Mesenchymal stem cell (in vitro differentiated cells and primary cell): ENCODE results near the gene MFF.
"Not testable (repeated sequence)": the region's sequence is repeated elsewhere in the genome, so short reads cannot be mapped to it uniquely, and the experiment has no call there.

Source experiments
- DNase-seq: peaks from one replicate; pipeline ENCODE4 v3.0.0-alpha.2; 2013
- H2AFZ ChIP-seq: one replicate; pipeline ENCODE4 v1.6.1; 2013; ENCODE audit warnings: low read depth, mild to moderate bottlenecking, control low read depth, inconsistent platforms, low read length, moderate library complexity
- H2AK5ac ChIP-seq: 2 replicates; pipeline ENCODE4 v1.6.1; 2013; ENCODE audit warnings: low read length, moderate library complexity, mild to moderate bottlenecking, inconsistent platforms; ENCODE audit not compliant: severe bottlenecking
- H2BK120ac ChIP-seq: one replicate; pipeline ENCODE4 v1.6.1; 2013; ENCODE audit warnings: low read depth, mild to moderate bottlenecking, inconsistent platforms, low read length, moderate library complexity
- H2BK12ac ChIP-seq, 2 experiments: one replicate each; pipeline ENCODE4 v1.6.1; 2013; ENCODE audit warnings: inconsistent platforms in 2 of 2, low read length in 2 of 2, mild to moderate bottlenecking in 2 of 2, moderate library complexity in 2 of 2, control low read depth in 1 of 2
- H2BK15ac ChIP-seq: one replicate; pipeline ENCODE4 v1.6.1; 2013; ENCODE audit warnings: mild to moderate bottlenecking, low read depth, inconsistent platforms; ENCODE audit not compliant: poor library complexity, severe bottlenecking
- H2BK5ac ChIP-seq: 2 replicates; pipeline ENCODE4 v1.6.1; 2013; ENCODE audit warnings: low read depth, mild to moderate bottlenecking, low read length, control low read depth, inconsistent platforms; ENCODE audit not compliant: poor library complexity, severe bottlenecking
- H3K14ac ChIP-seq, 2 experiments: one replicate each; pipeline ENCODE4 v1.6.1; 2013; ENCODE audit warnings: inconsistent platforms in 2 of 2, low read length in 2 of 2, control low read depth in 1 of 2, mild to moderate bottlenecking in 1 of 2, moderate library complexity in 1 of 2
- H3K18ac ChIP-seq, 2 experiments: one replicate each; pipeline ENCODE4 v1.6.1; 2013; ENCODE audit warnings: inconsistent platforms in 2 of 2, low read length in 2 of 2, control low read depth in 1 of 2, low read depth in 1 of 2, mild to moderate bottlenecking in 1 of 2
- H3K23ac ChIP-seq, 2 experiments: one replicate each; pipeline ENCODE4 v1.6.1; 2013; ENCODE audit warnings: inconsistent platforms in 2 of 2, low read length in 2 of 2, mild to moderate bottlenecking in 2 of 2, moderate library complexity in 2 of 2, control low read depth in 1 of 2
- H3K27ac ChIP-seq: 2 replicates; pipeline ENCODE4 v1.5.1; 2013; ENCODE audit warnings: mild to moderate bottlenecking, moderate library complexity, low read length, control low read depth, inconsistent platforms; ENCODE audit not compliant: poor library complexity, severe bottlenecking
- H3K27me3 ChIP-seq, 2 experiments: 2 replicates each; pipeline versions ENCODE4 v1.6.1 to v1.7.0; 2013; ENCODE audit warnings: low read length in 2 of 2, mild to moderate bottlenecking in 2 of 2, moderate library complexity in 2 of 2, control low read depth in 1 of 2, inconsistent platforms in 1 of 2; ENCODE audit not compliant: control insufficient read depth in 1 of 2, insufficient read depth in 1 of 2
- H3K36me3 ChIP-seq, 2 experiments: 2 replicates each; pipeline versions ENCODE4 v1.6.1 to v1.7.0; 2013; ENCODE audit warnings: low read length in 2 of 2, control low read depth in 1 of 2, inconsistent platforms in 1 of 2, low read depth in 1 of 2, mild to moderate bottlenecking in 1 of 2; ENCODE audit not compliant: insufficient read depth in 2 of 2, control insufficient read depth in 1 of 2
- H3K4ac ChIP-seq, 2 experiments: one replicate each; pipeline ENCODE4 v1.6.1; 2013; ENCODE audit warnings: inconsistent platforms in 2 of 2, low read length in 2 of 2, mild to moderate bottlenecking in 2 of 2, moderate library complexity in 2 of 2, control low read depth in 1 of 2, low read depth in 1 of 2
- H3K4me1 ChIP-seq: 2 replicates; pipeline ENCODE4 v1.6.1; 2013; ENCODE audit warnings: low read depth, low read length, control low read depth; ENCODE audit not compliant: control insufficient read depth, insufficient read depth
- H3K4me2 ChIP-seq: 2 replicates; pipeline ENCODE4 v1.6.1; 2013; ENCODE audit warnings: low read length, mild to moderate bottlenecking, inconsistent platforms; ENCODE audit not compliant: poor library complexity, severe bottlenecking
- H3K4me3 ChIP-seq, 2 experiments: 2 replicates each; pipeline versions ENCODE4 v1.5.1 to v1.7.0; 2013; ENCODE audit warnings: low read length in 2 of 2, mild to moderate bottlenecking in 2 of 2, control low read depth in 1 of 2, low read depth in 1 of 2; ENCODE audit not compliant: insufficient read depth in 1 of 2
- H3K79me1 ChIP-seq: replicated peaks from 2 replicates; pipeline ENCODE4 v1.6.1; 2013; ENCODE audit warnings: mild to moderate bottlenecking, control low read depth, low read length, inconsistent platforms; ENCODE audit not compliant: poor library complexity, severe bottlenecking
- H3K9ac ChIP-seq: 2 replicates; pipeline ENCODE4 v1.7.0; 2013; ENCODE audit warnings: mild to moderate bottlenecking, low read length, moderate library complexity
- H3K9me3 ChIP-seq: 2 replicates; pipeline ENCODE4 v1.7.0; 2013; ENCODE audit warnings: mild to moderate bottlenecking, low read length; ENCODE audit not compliant: control insufficient read depth
- H4K8ac ChIP-seq: one replicate; pipeline ENCODE4 v1.6.1; 2013; ENCODE audit warnings: inconsistent platforms, mild to moderate bottlenecking, low read length, moderate library complexity
- H4K91ac ChIP-seq: one replicate; pipeline ENCODE4 v1.6.1; 2013; ENCODE audit warnings: mild to moderate bottlenecking, low read length, inconsistent platforms
- WGBS: methylation state at CpG from one replicate; pipeline ENCODE4 v1.1.7; 2013; ENCODE audit warnings: mixed read lengths; 5-methylcytosine and 5-hydroxymethylcytosine counted together

Gene MFF

GRCh38 chr2:227378371-227378782 is 53.3 kb downstream of the MFF start:
- H3K27ac ChIP-seq = no peak overlapping the region
- no peak overlapping the region for H2AFZ ChIP-seq
- H4K91ac ChIP-seq = no peak overlapping the region
- H2BK12ac ChIP-seq = no peak overlapping the region
- no peak overlapping the region for H4K8ac ChIP-seq
- no peak for DNase-seq
- no peaks in the 10 kb centered on the region for H3K79me1 ChIP-seq
- no peak overlapping the region for H2AK5ac ChIP-seq
- no peaks in the 10 kb centered on the region for H3K36me3 ChIP-seq
- H3K9ac ChIP-seq = no peak overlapping the region
- H3K4me3 ChIP-seq = no peak overlapping the region
- H3K4ac ChIP-seq = no peak overlapping the region
- H3K4me2 ChIP-seq = no peak overlapping the region
- no peak overlapping the region for H3K18ac ChIP-seq
- H2BK5ac ChIP-seq = no peak overlapping the region
- H3K27me3 ChIP-seq = peaks cover 0 to 5% of the 10 kb centered on the region in 2 experiments
- no peak overlapping the region for H2BK15ac ChIP-seq
- no peaks in the 10 kb centered on the region for H3K9me3 ChIP-seq
- H3K4me1 ChIP-seq = no peaks in the 10 kb centered on the region
- no peak overlapping the region for H2BK120ac ChIP-seq
- no peak overlapping the region for H3K23ac ChIP-seq
- 81% methylated on average over 4 of the region's 4 CpGs for WGBS
- H3K14ac ChIP-seq = no peak overlapping the region

- H3K79me1 ChIP-seq = no peaks in the 10 kb centered on the region
- H2BK120ac ChIP-seq = no peak within 1 kb of the TSS
- H3K9ac ChIP-seq = no peak within 1 kb of the TSS
- H3K18ac ChIP-seq = no peak within 1 kb of the TSS
- H3K23ac ChIP-seq = no peak within 1 kb of the TSS
- H2BK5ac ChIP-seq = no peak within 1 kb of the TSS
- WGBS = 74% methylated on average over 4 of the region's 4 CpGs
- H2BK12ac ChIP-seq = no peak within 1 kb of the TSS
- H3K9me3 ChIP-seq = no peaks in the 10 kb centered on the region
- H4K8ac ChIP-seq = no peak within 1 kb of the TSS
- H2AK5ac ChIP-seq = no peak within 1 kb of the TSS
- H3K27ac ChIP-seq = no peak within 1 kb of the TSS
- no peaks in the 10 kb centered on the region for H3K4me1 ChIP-seq
- no peak within 1 kb of the TSS for H2BK15ac ChIP-seq
- H3K27me3 ChIP-seq = peaks cover 0 to 5% of the 10 kb centered on the region in 2 experiments
- H3K4me2 ChIP-seq = no peak within 1 kb of the TSS
- DNase-seq = no peak
- no peak within 1 kb of the TSS for H3K4me3 ChIP-seq
- H3K14ac ChIP-seq = no peak within 1 kb of the TSS
- no peak within 1 kb of the TSS for H4K91ac ChIP-seq
- no peak within 1 kb of the TSS for H2AFZ ChIP-seq
- no peak within 1 kb of the TSS for H3K4ac ChIP-seq
- no peaks in the 10 kb centered on the region for H3K36me3 ChIP-seq
Observed at GRCh38 chr2:227379095-227379494, 54.0 kb downstream of the MFF start, which contains the start of gene TM4SF20. Gene TM4SF20, minus strand, starts transcription at chr2:227379306. Its CDS starts 38 bp downstream, at chr2:227379268.

- WGBS = 67% methylated on average over 2 of the region's 2 CpGs
- not testable (repeated sequence) for H3K18ac ChIP-seq, H3K36me3 ChIP-seq, H3K4me2 ChIP-seq, H2BK15ac ChIP-seq, H2BK120ac ChIP-seq, DNase-seq, H3K79me1 ChIP-seq, H3K14ac ChIP-seq, H3K23ac ChIP-seq, H3K27me3 ChIP-seq, H3K27ac ChIP-seq, H4K8ac ChIP-seq, H2AFZ ChIP-seq, H4K91ac ChIP-seq, H3K9ac ChIP-seq, H3K4ac ChIP-seq, H3K9me3 ChIP-seq, H2AK5ac ChIP-seq, H3K4me1 ChIP-seq, H3K4me3 ChIP-seq, H2BK12ac ChIP-seq, H2BK5ac ChIP-seq
Observed at GRCh38 chr2:227382241-227382835, 57.3 kb downstream of the MFF start.

GRCh38 chr2:227383686-227384085 is 58.6 kb downstream of the MFF start:
- no peaks in the 10 kb centered on the region for H3K9me3 ChIP-seq
- H2BK15ac ChIP-seq = no peak overlapping the region
- no peaks in the 10 kb centered on the region for H3K79me1 ChIP-seq
- H3K27ac ChIP-seq = no peak overlapping the region
- no peak overlapping the region for H2BK12ac ChIP-seq
- no peak overlapping the region for H3K4me3 ChIP-seq
- H2BK120ac ChIP-seq = no peak overlapping the region
- 75% methylated on average over 3 of the region's 3 CpGs for WGBS
- H3K27me3 ChIP-seq = peaks cover 0 to 9% of the 10 kb centered on the region in 2 experiments
- no peaks in the 10 kb centered on the region for H3K4me1 ChIP-seq
- no peak overlapping the region for H4K91ac ChIP-seq
- no peak overlapping the region for H2AK5ac ChIP-seq
- no peak overlapping the region for H3K4ac ChIP-seq
- H4K8ac ChIP-seq = no peak overlapping the region
- no peak overlapping the region for H3K9ac ChIP-seq
- no peak for DNase-seq
- H3K23ac ChIP-seq = no peak overlapping the region
- no peak overlapping the region for H3K18ac ChIP-seq
- H2AFZ ChIP-seq = no peak overlapping the region
- no peaks in the 10 kb centered on the region for H3K36me3 ChIP-seq
- H2BK5ac ChIP-seq = no peak overlapping the region
- no peak overlapping the region for H3K14ac ChIP-seq
- H3K4me2 ChIP-seq = no peak overlapping the region
